ENCODE results near the gene SLC35F1.

DNA sequence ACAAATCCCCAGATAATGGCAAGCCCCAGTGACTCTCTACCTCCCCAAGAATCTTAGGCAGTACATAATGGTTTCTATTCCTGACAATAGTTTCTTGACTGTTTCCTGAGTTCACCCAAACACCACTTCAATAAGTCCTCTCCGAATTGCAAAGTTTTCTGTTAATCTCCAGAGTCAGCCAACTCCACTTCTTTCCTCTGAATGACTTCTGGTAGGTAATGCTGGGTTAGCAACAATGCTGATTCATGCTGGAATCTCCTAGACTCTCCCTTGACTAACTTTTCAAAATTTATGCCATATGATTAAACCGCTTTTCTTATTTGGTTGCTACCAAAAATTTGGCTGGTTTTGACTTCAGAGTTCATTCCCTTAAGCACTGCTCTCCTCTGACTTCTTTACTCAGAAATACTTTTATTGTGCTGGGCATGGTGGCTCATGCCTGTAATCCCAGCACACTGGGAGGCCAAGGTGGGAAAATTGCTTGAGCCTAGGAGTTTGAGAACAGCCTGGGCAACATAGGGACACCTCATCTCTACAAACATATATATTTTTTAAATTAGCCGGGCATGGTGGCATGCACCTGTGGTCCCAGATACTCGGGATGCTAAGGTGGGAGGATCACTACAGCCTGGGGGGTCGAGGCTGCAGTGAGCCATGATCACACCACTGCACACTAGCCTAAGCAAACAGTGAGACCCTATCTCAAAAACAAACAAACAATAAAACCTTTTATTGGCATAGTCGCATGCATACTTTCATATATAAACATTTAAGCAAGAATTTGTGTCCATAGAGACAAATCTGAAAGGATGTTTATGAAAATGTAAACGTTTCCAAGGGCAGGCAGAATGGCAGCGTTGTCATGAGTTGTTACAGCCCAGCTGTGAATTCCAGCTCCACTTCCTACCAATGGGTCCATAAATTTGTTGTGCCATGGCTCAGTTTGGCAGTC is 391.7 kb downstream of the SLC35F1 start:
- TF ChIP-seq ZFP30 (CRISPR knock-in tag; IDR thresholded peaks at IDR 0.05) (no peak), CSDC2 (CRISPR knock-in tag; IDR thresholded peaks at IDR 0.05) (no peak), PATZ1 (CRISPR knock-in tag; IDR thresholded peaks at IDR 0.05; ENCODE audit: borderline replicate concordance) (no peak), RARB (CRISPR knock-in tag; IDR thresholded peaks at IDR 0.05) (no peak)
